HG03354 (cell line): ENCODE data around the gene SRRD.

Experiments
- ATAC-seq: cut with Tn5 transposase; IDR thresholded peaks from one replicate; pipeline ENCODE4 v1.9.1; 2021; ENCODE audit warnings: mild to moderate bottlenecking; ENCODE audit not compliant: unreplicated experiment, poor library complexity, severe bottlenecking

SRRD gene

DNA sequence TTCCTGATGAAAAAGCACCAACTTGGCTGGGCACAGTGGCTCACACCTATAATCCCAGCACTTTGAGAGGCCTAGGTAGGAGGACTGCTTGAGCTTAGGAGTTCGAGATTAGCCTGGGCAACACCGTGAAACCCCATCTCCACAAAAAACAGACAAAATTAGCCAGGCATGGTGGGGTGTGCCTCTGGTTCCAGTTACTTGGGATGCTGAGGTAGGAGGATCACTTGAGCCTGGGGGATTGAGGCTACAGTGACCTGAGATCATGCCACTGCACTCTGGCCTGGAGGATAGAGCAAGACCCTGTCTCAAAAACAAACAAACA, 3.1 kb upstream of the SRRD start:
- no peak for ATAC-seq

DNA sequence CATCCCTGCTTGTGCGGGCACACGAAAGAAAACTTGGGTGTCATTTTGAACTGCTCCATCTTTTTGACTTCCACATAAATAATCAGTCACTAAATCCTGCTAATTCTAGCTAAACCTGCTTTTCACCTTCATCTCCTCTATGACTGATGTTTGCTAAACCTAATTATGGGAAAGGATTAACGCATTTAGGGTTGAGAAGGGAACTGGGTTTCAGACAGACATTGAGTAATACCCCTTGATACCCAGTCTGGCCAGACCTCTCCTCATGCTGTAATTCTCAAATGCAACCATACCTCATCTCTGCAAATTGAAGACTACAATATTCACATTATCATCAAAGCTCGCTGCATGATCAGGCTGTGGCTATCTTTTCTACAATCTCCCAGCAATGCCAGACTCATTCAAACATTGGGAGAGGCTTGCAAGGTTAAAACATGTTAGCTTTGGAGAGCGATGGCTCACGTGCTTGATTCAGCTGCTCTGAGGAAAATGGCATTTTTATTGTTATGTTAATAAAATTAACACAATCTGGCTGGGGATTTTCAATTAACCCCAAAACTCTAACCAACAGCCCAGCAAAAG, 2.5 kb upstream of the SRRD start:
- no peak for ATAC-seq

DNA sequence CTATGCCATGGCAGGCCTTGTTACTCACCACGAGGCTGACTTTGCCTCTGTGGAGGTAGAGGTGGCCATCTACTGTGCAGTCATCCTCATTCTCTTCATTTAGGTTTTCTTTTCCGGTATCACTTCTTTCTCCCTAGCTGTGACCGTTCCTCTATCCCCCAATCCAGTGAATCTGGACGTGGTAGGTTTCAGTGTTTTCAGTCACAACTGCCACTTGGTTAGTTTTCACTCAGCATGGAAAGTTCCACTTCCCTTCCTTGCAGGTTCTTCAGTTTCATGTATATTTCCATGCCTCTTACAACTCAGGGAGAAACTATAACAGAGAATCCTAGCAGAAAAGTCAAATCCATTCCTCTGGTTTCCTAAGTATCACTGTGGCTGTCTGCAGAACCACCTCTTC, 2.0 kb upstream of the SRRD start:
- ATAC-seq, result no peak

DNA sequence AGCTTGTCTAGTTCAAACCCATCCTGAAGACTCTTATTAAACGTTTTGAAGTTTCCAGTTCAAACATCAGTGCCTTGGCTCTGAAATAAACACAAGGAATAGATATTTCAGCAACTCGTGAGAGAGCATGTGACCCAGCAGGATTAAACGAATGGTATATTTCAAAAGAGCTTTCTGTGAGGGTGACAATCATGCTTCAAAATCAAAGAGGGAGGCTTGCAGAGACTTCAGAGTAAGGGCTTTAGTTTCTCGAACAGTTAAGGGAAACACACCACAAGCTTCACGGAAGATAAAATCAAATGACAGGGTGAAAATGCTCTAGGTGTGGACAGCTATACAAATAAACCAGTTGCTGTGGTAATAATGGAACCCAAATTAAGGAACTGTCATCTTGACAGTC, 1.5 kb upstream of the SRRD start:
- no peak for ATAC-seq

DNA sequence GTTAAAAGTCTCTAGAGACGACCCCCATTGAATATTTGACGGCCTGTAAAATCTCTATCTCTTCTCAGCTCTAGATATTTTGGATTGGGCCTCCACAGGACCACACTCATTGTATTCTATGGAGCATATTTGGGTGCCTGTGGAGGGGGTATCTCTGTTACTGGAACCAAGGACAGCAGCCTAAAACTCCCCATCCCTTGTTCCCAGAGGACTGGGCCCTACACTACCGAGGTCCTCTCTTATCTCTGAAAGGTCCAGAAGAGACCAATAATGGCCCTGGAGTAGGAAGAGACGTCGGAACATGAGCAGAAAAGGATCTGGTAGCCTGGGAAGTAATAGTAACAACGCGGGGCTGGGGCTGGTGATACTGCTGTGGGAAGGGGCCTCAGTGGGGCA, 636 bp upstream of the SRRD start:
- ATAC-seq, result no peak

DNA sequence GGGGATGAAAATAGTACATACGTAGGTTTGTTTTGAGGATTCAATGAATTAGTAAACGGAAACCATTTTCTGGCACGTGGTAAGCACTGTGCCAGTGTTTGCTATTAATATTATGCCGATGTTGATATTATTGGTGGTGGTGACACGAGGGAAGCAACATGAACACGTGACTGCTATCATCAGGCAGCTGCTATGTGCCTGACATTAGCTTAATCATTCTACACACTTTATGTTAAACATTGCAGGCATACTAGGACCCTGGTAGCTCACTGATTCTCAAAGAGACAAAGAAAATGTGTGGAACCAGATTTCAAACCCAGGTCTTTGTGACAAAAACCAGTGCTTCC, 656 bp downstream of the SRRD start:
- no peak for ATAC-seq

DNA sequence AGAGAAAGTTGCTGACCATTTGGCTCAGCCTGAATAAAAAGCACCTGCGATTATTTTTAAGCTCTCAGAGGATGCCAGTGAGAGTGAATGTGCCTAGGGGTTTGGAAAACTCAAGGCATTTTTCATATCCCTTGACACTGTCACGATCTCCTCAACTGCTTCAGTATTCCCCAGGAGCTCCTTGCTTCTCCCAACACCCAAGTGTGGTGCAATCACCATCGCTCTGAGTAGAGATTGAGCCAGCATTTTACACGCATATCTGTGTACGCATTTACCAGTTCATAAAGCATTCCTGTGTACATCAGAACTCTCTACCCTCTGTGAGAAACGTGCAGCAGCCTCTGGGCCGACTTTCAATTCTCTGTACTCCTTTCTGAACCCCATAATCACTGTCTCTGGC, 1.3 kb downstream of the SRRD start:
- no peak for ATAC-seq

DNA sequence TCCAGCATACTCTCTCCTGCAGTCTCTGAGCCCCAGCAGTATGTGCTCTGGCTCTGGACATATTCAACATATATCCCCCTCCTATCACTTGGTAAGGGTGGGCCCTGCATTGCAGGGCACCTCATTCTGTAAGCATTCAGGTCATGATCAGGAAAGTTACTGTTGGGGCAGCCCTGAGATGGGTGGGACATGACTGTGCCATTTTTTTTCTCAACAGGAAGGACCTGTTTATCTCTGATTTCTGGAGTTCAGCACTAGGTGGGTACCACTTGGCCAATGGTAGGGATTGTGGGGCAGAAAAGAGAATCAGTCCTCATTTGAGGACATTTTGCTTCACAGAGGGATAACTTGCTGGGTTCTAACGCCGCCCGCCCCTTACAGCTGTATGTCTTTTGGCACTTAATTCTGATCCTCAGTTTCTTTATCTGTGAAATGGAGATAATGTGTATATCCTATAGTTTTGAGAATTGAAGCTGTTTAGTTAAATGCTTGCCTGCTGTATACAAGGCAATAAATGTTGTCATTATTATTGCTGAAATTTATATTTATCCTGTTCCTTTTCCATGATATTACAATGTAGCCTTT, 2.2 kb downstream of the SRRD start:
- no peak for ATAC-seq

DNA sequence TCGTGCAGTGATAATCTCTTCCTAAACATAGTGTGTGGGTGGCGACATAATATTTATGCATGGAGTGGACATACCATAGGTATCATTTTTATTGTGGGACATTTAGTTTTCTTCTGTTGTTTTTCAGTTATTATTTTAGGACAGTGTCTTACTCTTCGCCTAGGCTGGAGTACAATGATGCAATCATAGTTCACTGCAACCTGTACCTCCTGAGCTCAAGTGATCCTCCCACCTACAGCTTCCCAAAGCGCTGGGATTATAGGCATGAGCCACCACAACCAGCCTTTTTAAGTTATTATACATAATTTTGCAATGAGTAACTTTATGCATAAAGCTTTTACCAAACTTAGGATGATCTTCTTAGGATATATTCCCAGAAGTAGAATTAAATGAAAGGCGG, 2.7 kb downstream of the SRRD start:
- no peak for ATAC-seq

DNA sequence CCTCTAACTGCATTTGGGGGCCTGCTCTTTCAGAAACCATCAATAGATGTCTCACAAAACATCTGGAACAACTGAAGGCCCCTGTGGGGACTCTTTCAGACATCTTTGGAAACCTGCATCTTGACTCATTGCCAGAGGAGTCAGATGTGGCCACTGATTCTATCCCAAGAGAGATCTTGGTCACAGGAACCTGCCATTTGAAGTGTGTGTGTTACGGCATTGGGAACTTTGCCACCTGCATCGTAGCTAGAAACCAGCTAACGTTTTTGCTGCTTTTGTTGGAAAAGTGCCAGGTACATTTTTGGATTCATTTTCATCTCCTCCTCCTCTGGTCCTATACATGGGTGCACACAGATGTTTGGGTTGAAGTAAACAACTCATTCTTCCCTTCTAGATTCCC, 4.3 kb downstream of the SRRD start:
- no peak for ATAC-seq

DNA sequence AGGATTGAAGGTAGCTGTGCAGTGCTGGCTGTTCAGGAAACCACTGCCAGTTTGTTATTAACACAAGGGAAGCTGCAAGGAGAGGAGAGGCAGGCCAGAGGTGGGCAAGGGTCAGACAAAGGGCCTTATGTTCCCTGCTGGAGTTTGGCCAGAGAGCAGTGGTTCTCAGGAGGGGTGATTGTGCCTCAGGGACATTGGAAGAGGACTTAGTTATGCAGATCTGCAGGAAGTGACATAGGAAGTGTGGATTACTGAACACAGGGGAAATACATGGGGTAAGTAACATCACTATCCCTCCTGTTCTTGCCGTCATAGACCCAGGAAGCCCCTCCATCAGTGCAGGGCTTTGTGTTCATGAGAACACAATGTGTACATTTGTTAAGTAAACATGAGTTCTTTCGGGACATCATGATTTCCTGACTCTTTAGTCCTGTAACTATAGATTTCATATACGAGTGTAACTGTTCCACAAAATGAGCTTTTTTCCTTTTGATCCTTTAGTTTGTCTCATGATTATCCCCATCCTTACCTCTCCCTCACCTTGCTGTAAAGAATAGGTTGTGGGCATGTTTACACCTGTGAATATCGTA, 5.9 kb downstream of the SRRD start:
- no peak for ATAC-seq

DNA sequence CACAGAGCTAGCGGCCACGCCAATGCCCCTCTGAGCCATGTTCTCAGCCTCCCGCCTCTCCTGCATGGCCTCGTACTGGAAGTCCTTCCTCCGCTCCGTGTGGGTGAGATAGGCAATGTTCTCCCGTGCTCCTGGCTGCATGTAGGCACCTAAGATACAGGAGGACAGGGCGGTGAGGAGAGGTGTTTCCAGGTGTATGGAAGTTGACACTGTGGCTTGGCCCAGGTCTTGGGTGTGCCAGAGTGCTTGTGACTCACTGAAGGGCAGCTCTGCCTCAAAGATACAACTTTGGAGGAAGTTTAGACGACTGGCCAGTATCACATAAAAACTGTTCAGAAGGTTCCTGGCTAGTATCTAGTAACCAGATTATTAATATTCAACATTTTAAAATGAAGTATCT, 8.5 kb downstream of the SRRD start:
- ATAC-seq, result no peak

DNA sequence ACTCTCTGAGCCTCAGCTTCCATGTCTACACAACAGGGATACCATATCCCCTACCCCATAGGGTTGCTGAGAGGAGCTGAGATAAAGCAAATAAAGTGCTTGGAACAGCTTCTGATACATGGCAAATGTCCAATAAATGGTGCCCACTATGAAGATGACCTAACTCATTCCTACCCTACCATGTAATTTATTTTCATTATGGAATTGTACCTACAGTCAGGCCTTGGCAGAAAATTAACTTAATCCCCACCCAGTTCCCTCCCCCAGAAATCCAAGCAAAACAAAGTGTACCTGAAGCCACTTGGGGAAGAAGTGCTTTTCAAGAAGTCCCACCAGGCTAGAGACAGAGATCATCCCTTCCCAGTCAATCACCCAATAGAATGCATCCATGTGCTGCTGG, 10.8 kb downstream of the SRRD start:
- ATAC-seq, result no peak

DNA sequence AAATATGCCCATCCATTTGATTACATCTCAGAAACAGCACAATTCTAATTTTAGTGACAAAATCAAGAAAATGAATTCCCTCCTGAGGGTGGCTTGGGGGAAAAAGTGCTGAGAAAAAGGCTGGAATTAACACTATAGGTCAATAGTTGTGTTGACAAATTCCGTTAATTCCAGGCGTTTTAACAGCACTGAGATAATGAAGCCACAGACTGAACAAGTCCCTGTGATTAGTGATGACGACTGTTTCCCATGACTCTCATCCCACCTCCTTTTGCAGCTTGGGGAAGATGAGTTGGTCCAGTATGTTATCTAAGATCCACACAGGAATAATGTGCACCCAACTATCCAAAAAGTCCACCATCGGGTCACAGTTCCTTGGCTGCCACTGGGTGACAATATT, 12.8 kb downstream of the SRRD start:
- no peak for ATAC-seq

DNA sequence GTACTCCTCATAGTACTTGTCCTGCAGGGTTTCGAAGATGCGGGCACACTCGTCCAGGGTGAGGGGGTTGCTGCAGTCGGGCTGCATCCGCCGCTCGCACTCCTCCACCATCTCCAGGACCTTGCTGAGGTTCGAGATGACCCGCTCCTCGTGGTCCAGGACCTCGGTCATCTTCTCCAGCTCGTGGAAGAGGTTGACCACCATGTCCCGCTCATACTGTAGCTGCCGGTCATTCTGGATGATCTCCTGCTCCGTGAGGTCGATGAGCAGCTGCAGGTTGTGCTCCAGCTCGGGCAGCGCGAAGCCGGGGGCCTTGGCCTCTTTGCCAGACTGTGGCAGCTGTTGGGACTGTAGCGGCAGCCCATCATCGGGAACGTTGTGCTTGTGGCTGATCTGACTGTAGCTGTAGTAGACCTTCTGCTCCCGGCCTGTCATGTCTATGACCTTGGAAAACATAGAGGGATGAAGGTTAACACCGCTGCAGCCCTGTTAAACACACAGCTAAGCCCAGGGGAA, 15.6 kb downstream of the SRRD start:
- ATAC-seq, result no peak

DNA sequence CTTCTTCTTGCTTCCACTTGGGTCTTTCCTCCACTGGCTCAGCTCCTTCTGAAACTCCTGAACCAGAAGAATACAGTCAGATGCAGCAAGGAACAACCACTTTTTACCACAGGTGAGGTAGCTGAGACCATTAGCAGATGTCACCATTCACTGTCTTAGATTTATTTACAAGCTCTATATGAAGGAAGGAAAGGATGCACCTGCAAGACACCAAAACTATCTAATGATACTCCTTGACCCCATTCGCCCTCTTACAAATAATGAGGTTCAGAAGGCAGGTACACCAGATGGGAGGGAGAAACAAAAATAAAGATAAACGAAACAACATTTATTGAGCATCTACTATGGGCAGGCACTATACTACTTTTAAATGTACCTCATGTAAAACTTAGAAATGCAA, 18.3 kb downstream of the SRRD start:
- no peak for ATAC-seq

DNA sequence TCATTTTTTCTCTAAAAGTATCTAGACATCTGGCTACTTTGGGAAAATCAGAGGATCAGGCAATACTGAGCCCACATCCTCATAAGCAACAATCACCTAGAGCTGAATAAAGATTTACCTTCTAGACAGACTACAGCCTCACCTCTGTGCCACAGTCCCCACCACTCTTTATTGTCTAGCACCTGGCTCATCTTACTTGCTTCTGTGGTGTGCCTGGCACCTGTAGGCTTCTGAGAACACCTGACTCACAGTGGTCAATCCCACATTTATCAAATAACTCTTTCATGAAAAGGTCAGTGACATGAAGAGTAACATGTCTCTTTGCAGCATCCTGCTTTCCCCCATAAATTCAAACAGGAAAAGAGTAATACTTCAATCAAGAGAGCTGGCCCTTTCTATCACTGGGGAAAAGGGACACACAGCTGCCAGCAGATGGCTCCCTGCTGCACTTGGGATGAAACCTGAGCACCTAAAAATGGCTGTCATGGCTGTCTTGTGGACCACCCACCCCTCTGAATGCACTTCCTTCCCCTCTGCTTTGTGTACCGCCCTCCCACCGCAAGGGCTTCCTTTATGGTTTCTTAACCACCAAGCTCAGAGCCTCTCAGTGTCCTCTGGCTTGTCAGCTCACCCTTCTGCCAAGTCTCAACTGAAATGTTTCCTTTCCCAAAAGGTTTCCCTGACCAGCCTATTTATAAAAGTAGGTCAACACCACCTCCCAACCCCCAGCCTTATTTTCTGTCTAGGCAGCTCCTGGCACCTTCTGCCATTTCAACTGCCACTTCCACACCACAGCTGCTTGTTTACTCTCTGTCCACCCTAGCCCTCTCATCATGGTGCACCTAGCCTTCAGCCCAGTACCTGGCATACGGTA, 19.2 kb downstream of the SRRD start:
- ATAC-seq, result no peak

DNA sequence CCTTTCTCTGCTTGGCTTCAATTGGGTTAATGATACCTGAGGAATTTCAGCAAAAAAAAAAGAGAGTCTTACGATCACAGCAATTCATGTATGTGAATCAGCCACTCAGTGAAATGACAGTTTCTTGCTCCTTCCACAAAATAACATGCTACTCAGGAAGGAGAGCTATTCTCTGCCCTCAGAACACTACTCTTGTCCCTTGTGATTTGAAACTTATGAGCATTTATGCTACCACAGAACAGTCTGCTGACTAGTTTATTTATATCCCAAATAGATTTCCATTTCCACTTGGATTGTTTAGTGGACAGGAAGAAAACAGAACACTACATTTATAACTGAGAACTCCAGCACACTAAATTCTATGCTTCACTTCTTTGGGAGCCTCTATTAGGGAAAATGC, 20.1 kb downstream of the SRRD start:
- ATAC-seq, result no peak

DNA sequence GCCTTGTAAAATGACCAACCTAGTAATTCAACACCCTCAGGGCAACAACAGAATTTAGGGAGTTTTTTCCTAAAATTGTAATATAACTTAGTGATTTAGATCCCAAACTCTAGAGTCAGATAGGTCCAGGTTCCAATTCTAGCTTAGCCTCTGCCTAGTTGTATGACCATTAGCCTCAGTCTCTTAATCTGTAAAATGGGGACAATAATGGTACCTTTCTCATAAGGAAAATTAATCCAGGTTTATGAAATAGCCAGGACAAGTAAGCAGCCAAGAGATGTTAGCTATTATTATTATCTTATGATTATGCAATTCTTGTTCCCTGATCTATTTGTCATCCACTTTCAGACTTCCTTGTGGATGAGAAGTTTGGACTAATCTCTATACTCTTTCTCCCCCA, 24.5 kb downstream of the SRRD start:
- ATAC-seq, result no peak

DNA sequence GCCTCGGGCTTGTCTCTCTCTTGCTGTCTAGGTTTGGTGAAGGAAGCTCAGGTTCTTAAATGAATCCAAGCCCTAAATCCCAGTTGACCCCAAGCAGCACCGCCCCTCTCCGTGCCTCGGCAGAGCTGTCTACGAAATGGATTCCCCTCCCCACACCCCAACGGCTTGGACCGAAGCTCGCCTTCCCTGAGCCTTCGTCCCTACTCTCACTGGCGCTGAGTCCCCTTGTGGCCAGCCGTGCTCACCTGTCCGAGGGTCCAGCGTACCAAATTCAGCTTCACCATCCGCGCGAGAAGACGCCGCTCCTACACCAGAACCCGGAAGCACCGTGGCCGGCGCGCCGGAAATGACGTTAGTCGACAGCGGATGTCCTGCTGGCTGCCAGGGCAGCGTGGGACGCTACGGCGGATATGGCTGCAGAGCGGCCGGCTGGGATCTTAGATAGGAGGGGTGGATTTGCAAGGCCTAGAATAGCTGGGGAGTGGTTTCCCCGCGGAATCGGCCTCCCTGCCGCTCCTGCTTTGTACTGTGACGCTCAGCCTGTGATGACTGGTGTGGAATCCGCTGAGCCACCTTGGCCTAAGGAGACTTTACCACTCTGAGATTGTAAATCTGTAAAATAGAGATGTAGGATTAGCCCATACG, 28.6 kb downstream of the SRRD start, which contains the start of gene TFIP11:
Gene TFIP11, minus strand, starts transcription at position 325 of the 645 bp plus-strand sequence. CDS start 2,201 bp downstream, outside the sequence.
- ATAC-seq, result peak; percentile 97
